GM23338 (cell line): ENCODE measurements around the gene OSBPL6. TPM values are rescaled to one million over a fixed set of nuclear protein-coding genes. Genes with fewer than 3 reads are reported as not detected.

Source experiments
- ATAC-seq: fragments of 200-7000 bp; cut with Tn5 transposase; 3 replicates; pipeline ENCODE4 v1.9.1; 2020
- DNase-seq: peaks from one replicate; pipeline ENCODE4 v3.0.0-alpha.2; 2015; ENCODE audit warnings: low spot score
- H2AFZ ChIP-seq: fragments of 200-600 bp; sonication (generic); 2 replicates; pipeline ENCODE4 v1.8.0; 2016; ENCODE audit warnings: antibody characterized with exemption, mild to moderate bottlenecking, moderate library complexity
- H3F3A ChIP-seq: fragments of 200-600 bp; sonication (generic); replicated peaks from 2 replicates; pipeline ENCODE4 v1.8.0; 2017; ENCODE audit warnings: antibody characterized with exemption, mixed run types, low read depth
- H3K27ac ChIP-seq: fragments of 200-600 bp; sonication (generic); 2 replicates; pipeline ENCODE4 v1.6.1; 2016; ENCODE audit warnings: low read depth
- H3K27me3 ChIP-seq: fragments of 200-600 bp; sonication (generic); 2 replicates; pipeline ENCODE4 v1.8.0; 2016; ENCODE audit warnings: mild to moderate bottlenecking, mixed run types, moderate library complexity; ENCODE audit not compliant: insufficient read depth
- H3K36me3 ChIP-seq: fragments of 200-600 bp; sonication (generic); 2 replicates; pipeline ENCODE4 v1.8.0; 2016; ENCODE audit warnings: mild to moderate bottlenecking; ENCODE audit not compliant: insufficient read depth
- H3K4me1 ChIP-seq: fragments of 200-600 bp; sonication (generic); 2 replicates; pipeline ENCODE4 v1.8.0; 2016; ENCODE audit warnings: mild to moderate bottlenecking, moderate library complexity; ENCODE audit not compliant: insufficient read depth
- H3K4me2 ChIP-seq: fragments of 200-600 bp; sonication (generic); 2 replicates; pipeline ENCODE4 v1.7.1; 2017; ENCODE audit warnings: mixed run types
- H3K4me3 ChIP-seq: fragments of 200-600 bp; sonication (generic); 2 replicates; pipeline ENCODE4 v1.6.1; 2016; ENCODE audit warnings: mixed run types
- H3K79me2 ChIP-seq: fragments of 200-600 bp; sonication (generic); replicated peaks from 2 replicates; pipeline ENCODE4 v1.8.0; 2017; ENCODE audit warnings: mild to moderate bottlenecking; ENCODE audit not compliant: insufficient read depth
- H3K9me2 ChIP-seq: fragments of 200-600 bp; sonication (generic); 2 replicates; pipeline ENCODE4 v1.8.0; 2017; ENCODE audit not compliant: insufficient read depth
- H4K20me1 ChIP-seq: fragments of 200-600 bp; sonication (generic); replicated peaks from 2 replicates; pipeline ENCODE4 v1.8.0; 2017; ENCODE audit warnings: mild to moderate bottlenecking; ENCODE audit not compliant: insufficient read depth
- H3K27ac Mint-ChIP-seq: 2 replicates; pipeline ENCODE4 v1.8.0; 2020; ENCODE audit warnings: inconsistent platforms, mild to moderate bottlenecking, moderate library complexity, mixed read lengths
- H3K27me3 Mint-ChIP-seq: 3 replicates; pipeline ENCODE4 v1.8.0; 2022; ENCODE audit warnings: low read depth, mild to moderate bottlenecking, moderate library complexity, mixed read lengths, inconsistent platforms; ENCODE audit not compliant: insufficient read depth, poor library complexity
- H3K36me3 Mint-ChIP-seq: 3 replicates; pipeline ENCODE4 v1.8.0; 2021; ENCODE audit warnings: low read depth, mild to moderate bottlenecking, inconsistent platforms, moderate library complexity, mixed read lengths
- H3K4me1 Mint-ChIP-seq: 3 replicates; pipeline ENCODE4 v1.8.0; 2020; ENCODE audit warnings: mild to moderate bottlenecking, inconsistent platforms, mixed read lengths
- H3K4me3 Mint-ChIP-seq: 3 replicates; pipeline ENCODE4 v1.8.0; 2021; ENCODE audit warnings: moderate library complexity, mild to moderate bottlenecking, inconsistent platforms, mixed read lengths
- H3K9me3 Mint-ChIP-seq: 3 replicates; pipeline ENCODE4 v1.8.0; 2020; ENCODE audit warnings: moderate library complexity, mild to moderate bottlenecking, inconsistent platforms, mixed read lengths
- CREB1 ChIP-seq: fragments of 250-450 bp; sonication (Bioruptor Pico); IDR thresholded peaks from 2 replicates; pipeline ENCODE4 v1.5.0; 2020; ENCODE audit warnings: low read depth, mild to moderate bottlenecking, moderate library complexity
- EZH2 ChIP-seq: fragments of 200-600 bp; sonication (generic); IDR thresholded peaks from one replicate; pipeline ENCODE4 v1.8.0; 2017; ENCODE audit warnings: antibody characterized with exemption, mild to moderate bottlenecking, low read depth; ENCODE audit not compliant: unreplicated experiment
- POLR2AphosphoS5 ChIP-seq: IDR thresholded peaks from 2 replicates; pipeline ENCODE4 v1.6.1; 2016; ENCODE audit warnings: antibody characterized with exemption, low read depth
- ZNF331 ChIP-seq: fragments of 250-450 bp; sonication (Bioruptor Pico); IDR thresholded peaks from 2 replicates; pipeline ENCODE4 v1.5.0; 2020; ENCODE audit warnings: low read depth, mild to moderate bottlenecking, moderate library complexity
- polyA plus RNA-seq: library from polyadenylated mRNA; unstranded; fragments of >200 nt; fragmentation: Nextera tagmentation; extraction: Ambion mirVana; gene quantifications from 2 replicates; pipeline ENCODE4 v1.2.1, GENCODE V29; 2016
- total RNA-seq: library from RNA; depleted of rRNA; stranded (reverse); fragments of >200 nt; shearing (Covaris generic); gene quantifications from 2 replicates; pipeline ENCODE4 v1.2.3, GENCODE V29; 2014
- TF ChIP-seq, protein P1 (sequence below): IDR thresholded peaks from 2 replicates; pipeline ENCODE4 v1.6.1; 2016; ENCODE audit warnings: antibody characterized with exemption
- TF ChIP-seq, protein P2 (sequence below): IDR thresholded peaks from one replicate; pipeline ENCODE4 v1.6.1; 2018; ENCODE audit warnings: antibody characterized with exemption; ENCODE audit not compliant: unreplicated experiment
- TF ChIP-seq, protein P3 (sequence below), 2 experiments: fragments of 200-600 bp in 1 of 2; sonication (generic) in 1 of 2; conservative IDR thresholded peaks; 2 replicates each; pipeline versions ENCODE4 v1.5.1 to v1.6.1; 2016 to 2017; ENCODE audit warnings: antibody characterized with exemption in 2 of 2, low read depth in 2 of 2, mild to moderate bottlenecking in 2 of 2, moderate library complexity in 1 of 2

OSBPL6 gene
- total and polyA plus RNA-seq, 2 experiments from 2014 or later = 6.0 to 8.5 TPM

DNA sequence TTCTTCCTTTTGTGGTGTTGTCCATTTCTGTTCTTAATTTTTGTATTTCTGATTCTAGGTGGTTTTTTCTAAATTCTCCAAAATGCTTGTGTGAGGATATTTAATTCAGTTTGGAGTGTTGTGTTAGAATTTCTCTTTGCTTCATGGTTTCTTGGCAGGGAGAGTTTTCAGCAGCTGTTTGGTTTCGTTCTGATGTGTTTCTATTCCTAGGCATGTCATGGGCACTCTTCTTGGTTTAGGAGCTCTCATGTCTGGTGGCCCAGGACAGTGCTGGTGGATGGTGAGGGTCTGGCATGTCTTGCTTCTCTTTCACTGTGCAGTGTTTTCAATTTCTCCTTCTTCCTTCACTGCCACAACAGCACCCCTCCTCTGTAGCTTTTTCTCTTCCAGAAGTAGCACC lies 52.9 kb downstream of the OSBPL6 start (continued):
- TF ChIP-seq, protein P1, sequence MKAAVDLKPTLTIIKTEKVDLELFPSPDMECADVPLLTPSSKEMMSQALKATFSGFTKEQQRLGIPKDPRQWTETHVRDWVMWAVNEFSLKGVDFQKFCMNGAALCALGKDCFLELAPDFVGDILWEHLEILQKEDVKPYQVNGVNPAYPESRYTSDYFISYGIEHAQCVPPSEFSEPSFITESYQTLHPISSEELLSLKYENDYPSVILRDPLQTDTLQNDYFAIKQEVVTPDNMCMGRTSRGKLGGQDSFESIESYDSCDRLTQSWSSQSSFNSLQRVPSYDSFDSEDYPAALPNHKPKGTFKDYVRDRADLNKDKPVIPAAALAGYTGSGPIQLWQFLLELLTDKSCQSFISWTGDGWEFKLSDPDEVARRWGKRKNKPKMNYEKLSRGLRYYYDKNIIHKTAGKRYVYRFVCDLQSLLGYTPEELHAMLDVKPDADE = no peak
- TF ChIP-seq, protein P2, sequence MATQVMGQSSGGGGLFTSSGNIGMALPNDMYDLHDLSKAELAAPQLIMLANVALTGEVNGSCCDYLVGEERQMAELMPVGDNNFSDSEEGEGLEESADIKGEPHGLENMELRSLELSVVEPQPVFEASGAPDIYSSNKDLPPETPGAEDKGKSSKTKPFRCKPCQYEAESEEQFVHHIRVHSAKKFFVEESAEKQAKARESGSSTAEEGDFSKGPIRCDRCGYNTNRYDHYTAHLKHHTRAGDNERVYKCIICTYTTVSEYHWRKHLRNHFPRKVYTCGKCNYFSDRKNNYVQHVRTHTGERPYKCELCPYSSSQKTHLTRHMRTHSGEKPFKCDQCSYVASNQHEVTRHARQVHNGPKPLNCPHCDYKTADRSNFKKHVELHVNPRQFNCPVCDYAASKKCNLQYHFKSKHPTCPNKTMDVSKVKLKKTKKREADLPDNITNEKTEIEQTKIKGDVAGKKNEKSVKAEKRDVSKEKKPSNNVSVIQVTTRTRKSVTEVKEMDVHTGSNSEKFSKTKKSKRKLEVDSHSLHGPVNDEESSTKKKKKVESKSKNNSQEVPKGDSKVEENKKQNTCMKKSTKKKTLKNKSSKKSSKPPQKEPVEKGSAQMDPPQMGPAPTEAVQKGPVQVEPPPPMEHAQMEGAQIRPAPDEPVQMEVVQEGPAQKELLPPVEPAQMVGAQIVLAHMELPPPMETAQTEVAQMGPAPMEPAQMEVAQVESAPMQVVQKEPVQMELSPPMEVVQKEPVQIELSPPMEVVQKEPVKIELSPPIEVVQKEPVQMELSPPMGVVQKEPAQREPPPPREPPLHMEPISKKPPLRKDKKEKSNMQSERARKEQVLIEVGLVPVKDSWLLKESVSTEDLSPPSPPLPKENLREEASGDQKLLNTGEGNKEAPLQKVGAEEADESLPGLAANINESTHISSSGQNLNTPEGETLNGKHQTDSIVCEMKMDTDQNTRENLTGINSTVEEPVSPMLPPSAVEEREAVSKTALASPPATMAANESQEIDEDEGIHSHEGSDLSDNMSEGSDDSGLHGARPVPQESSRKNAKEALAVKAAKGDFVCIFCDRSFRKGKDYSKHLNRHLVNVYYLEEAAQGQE = no peak
- TF ChIP-seq EZH2 (no peak), ZNF331 (CRISPR knock-in tag) (no peak), POLR2AphosphoS5 (no peak)
- TF ChIP-seq, protein P3, sequence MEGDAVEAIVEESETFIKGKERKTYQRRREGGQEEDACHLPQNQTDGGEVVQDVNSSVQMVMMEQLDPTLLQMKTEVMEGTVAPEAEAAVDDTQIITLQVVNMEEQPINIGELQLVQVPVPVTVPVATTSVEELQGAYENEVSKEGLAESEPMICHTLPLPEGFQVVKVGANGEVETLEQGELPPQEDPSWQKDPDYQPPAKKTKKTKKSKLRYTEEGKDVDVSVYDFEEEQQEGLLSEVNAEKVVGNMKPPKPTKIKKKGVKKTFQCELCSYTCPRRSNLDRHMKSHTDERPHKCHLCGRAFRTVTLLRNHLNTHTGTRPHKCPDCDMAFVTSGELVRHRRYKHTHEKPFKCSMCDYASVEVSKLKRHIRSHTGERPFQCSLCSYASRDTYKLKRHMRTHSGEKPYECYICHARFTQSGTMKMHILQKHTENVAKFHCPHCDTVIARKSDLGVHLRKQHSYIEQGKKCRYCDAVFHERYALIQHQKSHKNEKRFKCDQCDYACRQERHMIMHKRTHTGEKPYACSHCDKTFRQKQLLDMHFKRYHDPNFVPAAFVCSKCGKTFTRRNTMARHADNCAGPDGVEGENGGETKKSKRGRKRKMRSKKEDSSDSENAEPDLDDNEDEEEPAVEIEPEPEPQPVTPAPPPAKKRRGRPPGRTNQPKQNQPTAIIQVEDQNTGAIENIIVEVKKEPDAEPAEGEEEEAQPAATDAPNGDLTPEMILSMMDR (conservative IDR thresholded peaks at IDR 0.05; ENCODE audit: low read depth in 2 of 2) = no peak

DNA sequence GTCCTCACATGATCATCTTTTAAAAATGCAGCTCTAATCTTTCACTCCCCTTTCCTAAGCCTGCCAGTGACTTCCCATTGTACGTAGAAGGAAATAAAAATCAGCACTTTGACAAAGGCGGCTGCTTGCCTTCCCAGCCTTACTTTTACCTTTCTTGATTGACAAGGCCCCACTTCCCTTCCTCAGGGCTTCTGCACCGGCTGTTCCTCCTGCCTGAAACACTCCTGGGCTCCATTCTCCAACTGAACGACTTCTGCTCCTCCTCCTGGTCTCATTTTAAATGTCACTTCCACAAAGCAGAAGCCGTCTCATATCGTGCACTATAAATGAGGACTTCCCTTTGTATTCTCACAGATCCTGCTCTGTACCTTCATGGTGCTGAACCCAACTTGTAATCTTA lies 56.1 kb downstream of the OSBPL6 start:
- DNase-seq = no peak
- H3K27ac ChIP-seq = no peak overlapping the region
- no peaks in the 10 kb centered on the region for H3K9me3 Mint-ChIP-seq
- no peak for ATAC-seq
- H3K27me3 ChIP-seq = no peaks in the 10 kb centered on the region
- H3K27ac Mint-ChIP-seq = no peak overlapping the region
- no peak overlapping the region for H3K4me3 ChIP-seq
- no peaks in the 10 kb centered on the region for H3K79me2 ChIP-seq
- H3K36me3 Mint-ChIP-seq = no peaks in the 10 kb centered on the region
- no peak overlapping the region for H3K4me3 Mint-ChIP-seq
- H3K4me2 ChIP-seq = no peak overlapping the region
- no peaks in the 10 kb centered on the region for H3F3A ChIP-seq
- H3K9me2 ChIP-seq = no peaks in the 10 kb centered on the region; the same call in 1 of the 2 replicates
- peaks cover 2% of the 10 kb centered on the region; the same call in 1 of the 3 replicates for H3K4me1 Mint-ChIP-seq
- no peaks in the 10 kb centered on the region for H3K27me3 Mint-ChIP-seq
- no peaks in the 10 kb centered on the region for H3K36me3 ChIP-seq
- no peak overlapping the region for H2AFZ ChIP-seq
- H3K4me1 ChIP-seq = no peaks in the 10 kb centered on the region; the same call in 1 of the 2 replicates
- TF ChIP-seq, protein P3 (conservative IDR thresholded peaks at IDR 0.05; ENCODE audit: low read depth in 2 of 2) = peak in 1 of 2 experiments; percentile 11; a peak in 1 of 4 replicates
- no peak for TF ChIP-seq CREB1 (CRISPR knock-in tag)
- H4K20me1 ChIP-seq = no peaks in the 10 kb centered on the region
